ENCODE data around the gene TCEANC. TPM values are rescaled to one million over a fixed set of nuclear protein-coding genes. Genes with fewer than 3 reads are reported as not detected.

TCEANC gene
- total RNA-seq, 1 experiment from 2014 or later, result 4.0 TPM

DNA sequence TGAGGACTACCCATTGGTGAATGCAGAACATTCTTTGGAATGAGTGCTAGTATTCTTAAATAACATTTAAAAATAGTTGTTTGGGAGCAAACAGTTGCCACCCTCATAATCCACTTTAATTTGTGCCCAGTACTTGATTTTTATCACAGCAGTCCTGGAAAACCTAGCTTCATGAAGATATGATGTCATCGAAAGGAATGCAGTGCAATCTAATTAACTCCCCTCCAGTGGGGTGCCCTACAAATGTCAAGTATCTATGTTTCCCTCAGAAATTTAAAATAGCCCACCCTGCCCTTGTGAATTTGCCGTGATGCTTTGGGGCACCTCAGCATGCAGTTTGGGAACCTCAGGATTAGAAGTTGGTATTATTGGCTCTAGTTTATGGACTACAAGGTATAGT is 41.4 kb downstream of the TCEANC start:
- H3K36me3 Mint-ChIP-seq (ENCODE audit: insufficient read depth, unreplicated experiment), result peaks cover 7% of the 10 kb centered on the region
- H3K27me3 Mint-ChIP-seq (ENCODE audit: insufficient read depth, unreplicated experiment), result no peaks in the 10 kb centered on the region
- no peak overlapping the region for H3K4me3 Mint-ChIP-seq (ENCODE audit: unreplicated experiment)
- TF ChIP-seq, protein P1, sequence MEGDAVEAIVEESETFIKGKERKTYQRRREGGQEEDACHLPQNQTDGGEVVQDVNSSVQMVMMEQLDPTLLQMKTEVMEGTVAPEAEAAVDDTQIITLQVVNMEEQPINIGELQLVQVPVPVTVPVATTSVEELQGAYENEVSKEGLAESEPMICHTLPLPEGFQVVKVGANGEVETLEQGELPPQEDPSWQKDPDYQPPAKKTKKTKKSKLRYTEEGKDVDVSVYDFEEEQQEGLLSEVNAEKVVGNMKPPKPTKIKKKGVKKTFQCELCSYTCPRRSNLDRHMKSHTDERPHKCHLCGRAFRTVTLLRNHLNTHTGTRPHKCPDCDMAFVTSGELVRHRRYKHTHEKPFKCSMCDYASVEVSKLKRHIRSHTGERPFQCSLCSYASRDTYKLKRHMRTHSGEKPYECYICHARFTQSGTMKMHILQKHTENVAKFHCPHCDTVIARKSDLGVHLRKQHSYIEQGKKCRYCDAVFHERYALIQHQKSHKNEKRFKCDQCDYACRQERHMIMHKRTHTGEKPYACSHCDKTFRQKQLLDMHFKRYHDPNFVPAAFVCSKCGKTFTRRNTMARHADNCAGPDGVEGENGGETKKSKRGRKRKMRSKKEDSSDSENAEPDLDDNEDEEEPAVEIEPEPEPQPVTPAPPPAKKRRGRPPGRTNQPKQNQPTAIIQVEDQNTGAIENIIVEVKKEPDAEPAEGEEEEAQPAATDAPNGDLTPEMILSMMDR (IDR thresholded peaks at IDR 0.05; ENCODE audit: unreplicated experiment), result no peak
- POLR2A ChIA-PET, result interaction anchor here (0.6 to 15.4 kb wide), 10 partner anchors 9 to 335 kb away, joined by 4 to 213 read pairs (median 10); partner anchors contain the start of genes GEMIN8, OFD1, TCEANC and TRAPPC2
- no peak overlapping the region for H3K27ac Mint-ChIP-seq (ENCODE audit: low read depth, unreplicated experiment)
- intact Hi-C loops (cut with micrococcal nuclease), result no loop called here
- BruUV-seq (replicated peaks), result no TSS peak
- no peak for DNase-seq (ENCODE audit: unreplicated experiment)
- CTCF ChIA-PET, result interaction anchor here (0.8 to 1.6 kb wide), 2 partner anchors 38 to 48 kb away, joined by 3 to 6 read pairs; no protein-coding TSS in a partner anchor
- no peaks in the 10 kb centered on the region for H3K9me3 Mint-ChIP-seq (ENCODE audit: unreplicated experiment)
- peaks cover 42% of the 10 kb centered on the region for H3K4me1 Mint-ChIP-seq (ENCODE audit: insufficient read depth, unreplicated experiment)

GRCh38 chrX:13694983-13695382 is 42.0 kb downstream of the TCEANC start:
- no peak overlapping the region for H3K27ac Mint-ChIP-seq (ENCODE audit: low read depth, unreplicated experiment)

DNA sequence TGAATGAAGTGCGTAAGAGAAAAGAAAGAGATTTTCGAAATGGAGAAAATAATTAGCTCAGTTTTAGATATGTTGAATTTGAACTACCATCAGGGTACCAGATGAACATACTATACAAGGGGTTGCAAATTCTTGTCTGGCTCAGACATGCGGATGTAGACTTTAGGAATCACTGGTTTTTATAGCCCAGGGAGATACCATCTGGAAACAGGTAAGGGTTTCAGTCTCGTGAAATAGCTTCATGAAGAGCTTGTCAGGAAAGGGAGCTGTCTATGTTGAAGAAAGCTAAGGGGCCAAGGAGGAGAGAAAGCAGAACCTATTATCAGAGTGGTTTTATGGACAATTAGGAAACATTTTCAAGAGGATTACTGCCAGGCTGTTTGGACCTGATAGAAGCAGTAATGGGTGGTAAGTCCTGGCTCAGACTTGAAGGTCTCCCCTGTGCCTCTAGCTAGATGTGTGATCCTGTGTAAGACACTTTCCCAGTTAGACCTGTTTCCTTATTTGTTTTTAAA is 42.7 kb downstream of the TCEANC start:
- H3K4me3 Mint-ChIP-seq (ENCODE audit: unreplicated experiment), result no peak overlapping the region
- no TSS peak for BruUV-seq (replicated peaks)
- H3K27ac Mint-ChIP-seq (ENCODE audit: low read depth, unreplicated experiment), result no peak overlapping the region
- TF ChIP-seq, protein P1 (IDR thresholded peaks at IDR 0.05; ENCODE audit: unreplicated experiment), result no peak
- POLR2A ChIA-PET, result interaction anchor here (0.6 to 15.4 kb wide), 5 partner anchors 14 to 1959 kb away, joined by 3 to 213 read pairs (median 10); partner anchors contain the start of genes OFD1 and TRAPPC2
- CTCF ChIA-PET, result interaction anchor here (0.8 kb wide), 1 partner anchor 28 kb away, joined by 3 read pairs; no protein-coding TSS in a partner anchor
- no peaks in the 10 kb centered on the region for H3K27me3 Mint-ChIP-seq (ENCODE audit: insufficient read depth, unreplicated experiment)
- no peaks in the 10 kb centered on the region for H3K9me3 Mint-ChIP-seq (ENCODE audit: unreplicated experiment)
- no peak for DNase-seq (ENCODE audit: unreplicated experiment)
- intact Hi-C loops (cut with micrococcal nuclease), result no loop called here
- H3K36me3 Mint-ChIP-seq (ENCODE audit: insufficient read depth, unreplicated experiment), result peaks cover 10% of the 10 kb centered on the region
- H3K4me1 Mint-ChIP-seq (ENCODE audit: insufficient read depth, unreplicated experiment), result peaks cover 40% of the 10 kb centered on the region

More at GRCh38 chrX:13694983-13695382, 42.0 kb downstream of the TCEANC start:
- intact Hi-C loops (cut with micrococcal nuclease), result no loop called here
- BruUV-seq (replicated peaks), result no TSS peak
- Mint-ChIP-seq H3K27me3 (ENCODE audit: insufficient read depth, unreplicated experiment) (no peaks in the 10 kb centered on the region), H3K4me3 (ENCODE audit: unreplicated experiment) (no peak overlapping the region), H3K36me3 (ENCODE audit: insufficient read depth, unreplicated experiment) (peaks cover 10% of the 10 kb centered on the region), H3K4me1 (ENCODE audit: insufficient read depth, unreplicated experiment) (peaks cover 45% of the 10 kb centered on the region), H3K9me3 (ENCODE audit: unreplicated experiment) (no peaks in the 10 kb centered on the region)
- POLR2A ChIA-PET, result interaction anchor here (1.0 to 15.4 kb wide), 6 partner anchors 8 to 40 kb away, joined by 4 to 213 read pairs (median 8); partner anchors contain the start of genes OFD1 and TRAPPC2
- CTCF ChIA-PET, result no interaction called here
- DNase-seq (ENCODE audit: unreplicated experiment), result no peak
- TF ChIP-seq, protein P1 (IDR thresholded peaks at IDR 0.05; ENCODE audit: unreplicated experiment), result no peak

DNA sequence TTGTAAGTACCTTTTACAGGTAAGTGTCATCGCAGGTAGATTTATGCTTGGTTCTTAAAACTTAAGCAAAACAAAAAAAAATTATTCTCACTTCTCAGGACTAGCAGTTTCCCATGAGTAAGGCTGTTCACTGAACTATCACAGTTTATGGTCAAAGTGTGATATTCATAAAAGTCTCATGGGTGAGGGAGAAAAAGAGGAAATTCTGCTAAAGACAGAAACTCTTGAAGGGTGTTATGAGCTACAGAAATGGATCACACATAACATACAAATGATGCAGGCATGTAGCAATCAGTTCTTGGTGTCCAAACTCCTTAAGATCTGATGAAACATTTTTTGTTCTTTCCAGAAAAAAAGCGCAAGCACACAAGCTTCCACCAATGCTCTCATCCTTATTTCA is 44.5 kb downstream of the TCEANC start:
- Mint-ChIP-seq H3K36me3 (ENCODE audit: insufficient read depth, unreplicated experiment) (peaks cover 14% of the 10 kb centered on the region), H3K9me3 (ENCODE audit: unreplicated experiment) (no peaks in the 10 kb centered on the region), H3K4me1 (ENCODE audit: insufficient read depth, unreplicated experiment) (peaks cover 44% of the 10 kb centered on the region), H3K27me3 (ENCODE audit: insufficient read depth, unreplicated experiment) (no peaks in the 10 kb centered on the region), H3K27ac (ENCODE audit: low read depth, unreplicated experiment) (no peak overlapping the region), H3K4me3 (ENCODE audit: unreplicated experiment) (no peak overlapping the region)
- ChIA-PET POLR2A (interaction anchor here (1.3 to 15.4 kb wide), 5 partner anchors 9 to 38 kb away, joined by 4 to 213 read pairs (median 8); partner anchors contain the start of genes OFD1, RAB9A and TRAPPC2), CTCF (interaction anchor here (0.6 to 1.1 kb wide), 2 partner anchors 25 to 60 kb away, joined by 4 read pairs; no protein-coding TSS in a partner anchor)
- BruUV-seq (replicated peaks), result no TSS peak
- intact Hi-C loops (cut with micrococcal nuclease), result no loop called here
- TF ChIP-seq, protein P1 (IDR thresholded peaks at IDR 0.05; ENCODE audit: unreplicated experiment), result no peak
- no peak for DNase-seq (ENCODE audit: unreplicated experiment)

All from MCF 10A (cell line).